Heart left ventricle (tissue), 13 donors: ENCODE measurements around the gene TPRG1.

Source experiments
- CTCF ChIP-seq, 12 donors: fragments of 200-600 bp; sonication (generic) in 4 of 12; IDR thresholded peaks; one replicate each; pipeline versions ENCODE4 v1.5.0 to v1.8.0; 2018 to 2022; ENCODE audit warnings: antibody characterized with exemption in 12 of 12, mild to moderate bottlenecking in 5 of 12
- POLR2A ChIP-seq, 2 donors: fragments of 450-650 bp; IDR thresholded peaks; one replicate each; pipeline ENCODE4 v1.6.1; 2017; ENCODE audit warnings: antibody characterized with exemption in 2 of 2, mild to moderate bottlenecking in 2 of 2, moderate library complexity in 2 of 2
- donor health status: ischemic (EF 13 %, LVEDD 7.1; RV severe dilation, severe dysfunction).
- donor health status: DM: no; HTN: yes; CAD: no.
- donor health status: DM: no; HTN: no; CAD: no.
- donor health status: ischemic (EF 25% LVEDD 6.9; RV normal size, moderate dysfunction).
- donor health status: ischemic (EF 25% LVEDD 5.7; RV mildly dilated, moderate dysfunction).
- donor health status: ischemic (EF 35%, LVEDD 5.7; RV mildly dilated, moderate dysfunction).
- donor health status: nonischemic (EF 11% LVEDD 7.7; RV severe dilation, severe dysfunction).
- donor health status: DM: yes; HTN: yes; CAD: no.
- donor health status: PGD.
- donor health status: ischemic (EF 29% LVEDD 5.4; RV normal size, mild dysfunction).
- donor health status: nonischemic (EF 23%, LVEDD 6.1; RV moderate dilation, normal function).

GRCh38 chr3:189204937-189205336, 33.2 kb downstream of the TPRG1 start:
- no peak for TF ChIP-seq CTCF (IDR thresholded peaks at IDR 0.05)
- TF ChIP-seq POLR2A (IDR thresholded peaks at IDR 0.05): no peak
